ENCODE results near the gene TUBA4A.

DNA sequence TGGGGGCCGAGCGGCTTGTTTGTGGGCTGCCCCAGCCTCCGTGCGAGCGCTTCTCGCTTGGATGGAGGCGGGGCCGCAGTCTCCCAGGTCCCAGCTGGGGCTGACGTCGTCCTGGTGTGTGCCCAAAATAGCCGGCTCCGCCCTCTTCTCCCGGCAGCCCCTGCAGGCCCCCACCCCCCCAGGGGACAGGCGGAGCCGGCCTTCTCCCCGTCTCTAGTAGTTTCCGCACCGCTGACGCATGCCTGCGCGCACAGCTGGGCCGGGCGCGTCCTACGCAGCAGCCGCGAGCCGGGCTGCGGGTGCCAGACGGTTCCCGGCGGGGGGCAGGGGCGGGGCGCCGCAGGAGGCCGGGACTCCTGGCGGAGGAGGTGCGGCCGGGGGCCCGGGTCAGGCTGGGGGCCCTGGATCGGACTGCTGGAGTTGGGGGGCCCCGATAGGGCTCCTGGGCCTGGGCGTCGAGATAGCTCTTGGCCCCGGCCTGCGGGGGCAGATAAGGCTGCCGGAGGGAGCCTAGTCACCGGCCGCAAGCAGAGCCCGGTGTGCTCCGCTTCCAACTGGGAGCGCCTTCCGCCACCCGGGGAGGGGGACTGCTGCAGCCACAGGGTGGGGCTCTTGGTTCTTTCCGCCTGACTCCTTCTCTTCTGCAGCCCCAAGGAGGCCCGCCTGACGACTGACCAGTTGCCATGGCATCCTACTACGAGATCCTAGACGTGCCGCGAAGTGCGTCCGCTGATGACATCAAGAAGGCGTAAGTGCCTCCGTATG, 25.6 kb upstream of the TUBA4A start, which contains the start of gene DNAJB2:
- no peak for TF ChIP-seq EZH2 (IDR thresholded peaks at IDR 0.05; ENCODE audit: low read length)
- TF ChIP-seq, protein P1, sequence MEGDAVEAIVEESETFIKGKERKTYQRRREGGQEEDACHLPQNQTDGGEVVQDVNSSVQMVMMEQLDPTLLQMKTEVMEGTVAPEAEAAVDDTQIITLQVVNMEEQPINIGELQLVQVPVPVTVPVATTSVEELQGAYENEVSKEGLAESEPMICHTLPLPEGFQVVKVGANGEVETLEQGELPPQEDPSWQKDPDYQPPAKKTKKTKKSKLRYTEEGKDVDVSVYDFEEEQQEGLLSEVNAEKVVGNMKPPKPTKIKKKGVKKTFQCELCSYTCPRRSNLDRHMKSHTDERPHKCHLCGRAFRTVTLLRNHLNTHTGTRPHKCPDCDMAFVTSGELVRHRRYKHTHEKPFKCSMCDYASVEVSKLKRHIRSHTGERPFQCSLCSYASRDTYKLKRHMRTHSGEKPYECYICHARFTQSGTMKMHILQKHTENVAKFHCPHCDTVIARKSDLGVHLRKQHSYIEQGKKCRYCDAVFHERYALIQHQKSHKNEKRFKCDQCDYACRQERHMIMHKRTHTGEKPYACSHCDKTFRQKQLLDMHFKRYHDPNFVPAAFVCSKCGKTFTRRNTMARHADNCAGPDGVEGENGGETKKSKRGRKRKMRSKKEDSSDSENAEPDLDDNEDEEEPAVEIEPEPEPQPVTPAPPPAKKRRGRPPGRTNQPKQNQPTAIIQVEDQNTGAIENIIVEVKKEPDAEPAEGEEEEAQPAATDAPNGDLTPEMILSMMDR (optimal IDR thresholded peaks at IDR 0.05 in 1 of 3, IDR thresholded peaks at IDR 0.05 in 1 of 3, conservative IDR thresholded peaks at IDR 0.05 in 1 of 3; ENCODE audit: extremely low read depth in 1 of 3, insufficient read depth in 2 of 3, low read length in 3 of 3): peak in 1 of 3 experiments; percentile 3

Data from keratinocyte (primary cell).